Omental fat pad (tissue), 4 donors: ENCODE data around the gene SIGLEC9. TPM values are rescaled to one million over a fixed set of nuclear protein-coding genes. Genes with fewer than 3 reads are reported as not detected.

Experiments
- ATAC-seq: fragments of 150-250 bp; one replicate; pipeline ENCODE4 v1.9.1; 2016; ENCODE audit warnings: mild to moderate bottlenecking, moderate library complexity; ENCODE audit not compliant: low FRiP score
- DNase-seq: peaks from one replicate; pipeline ENCODE4 v3.0.0-alpha.2; 2019; ENCODE audit warnings: low spot score
- CTCF ChIP-seq, 3 donors: fragments of 450-650 bp; IDR thresholded peaks; one replicate each; pipeline ENCODE4 v1.5.1; 2016 to 2017; ENCODE audit warnings: antibody characterized with exemption in 3 of 3, mild to moderate bottlenecking in 3 of 3, moderate library complexity in 2 of 3
- total RNA-seq, 4 donors: library from RNA; depleted of rRNA; stranded (reverse); fragments of >200 nt; gene quantifications; one replicate each; pipeline ENCODE4 v1.1.0, GENCODE V29; 2016

The SIGLEC9 gene
- total RNA-seq, 4 donors from 2014 or later: 3.5 to 25.0 (median 20.4) TPM

DNA sequence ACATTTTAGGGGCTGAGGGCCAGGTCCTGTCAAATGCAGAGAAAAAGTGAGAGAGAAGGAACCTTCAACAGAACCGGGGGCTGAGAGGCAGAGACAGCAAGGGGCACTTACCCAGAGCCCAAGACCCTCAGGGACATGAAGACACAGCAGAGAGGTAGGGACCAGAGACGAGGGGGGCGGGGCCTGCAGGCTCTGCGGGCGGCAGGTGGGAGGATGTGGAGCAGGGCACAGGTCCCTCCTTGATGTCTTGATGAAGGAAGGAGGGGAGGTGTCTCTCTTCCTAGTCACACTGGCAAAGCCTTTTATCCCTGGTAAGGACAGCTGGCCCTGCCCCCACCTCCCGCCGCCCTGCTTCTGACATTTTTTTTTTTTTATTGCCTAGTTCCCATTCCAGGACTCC is 42.1 kb upstream of the SIGLEC9 start, which contains the start of gene KLK14:
KLK14 (minus strand) TSS at position 277 of the 400 bp plus-strand sequence; CDS start at position 4, 273 bp downstream.
- no peak for ATAC-seq
- no peak for DNase-seq
- TF ChIP-seq CTCF (IDR thresholded peaks at IDR 0.05): no peak

DNA sequence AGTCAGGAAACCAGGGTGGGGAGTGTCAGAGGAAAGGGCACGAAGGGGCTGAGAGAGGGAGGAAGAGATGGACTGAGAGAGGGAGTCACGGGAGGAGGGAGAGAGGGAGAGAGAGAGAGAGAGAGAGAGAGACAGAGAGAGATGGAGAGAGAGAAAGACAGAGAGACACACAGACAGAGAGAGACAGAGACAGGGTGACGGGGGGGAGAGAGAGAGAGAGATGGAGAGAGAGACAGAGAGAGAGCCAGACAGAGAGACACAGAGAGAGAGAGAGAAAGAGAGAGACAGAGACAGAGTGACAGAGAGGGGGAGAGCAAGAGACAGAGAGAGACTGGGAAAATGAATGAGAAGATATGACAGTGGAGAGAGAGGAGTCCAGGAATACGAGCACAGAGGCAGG is 41.5 kb upstream of the SIGLEC9 start:
- TF ChIP-seq CTCF (IDR thresholded peaks at IDR 0.05): no peak
- DNase-seq (no peak), ATAC-seq (no peak)

- no peak for TF ChIP-seq CTCF (IDR thresholded peaks at IDR 0.05)
- DNase-seq (no peak), ATAC-seq (no peak)
Observed at GRCh38 chr19:51083783-51084182, 40.9 kb upstream of the SIGLEC9 start.

- no peak for TF ChIP-seq CTCF (IDR thresholded peaks at IDR 0.05)
- DNase-seq (no peak), ATAC-seq (no peak)
Observed at GRCh38 chr19:51084505-51084904, 40.2 kb upstream of the SIGLEC9 start.

DNA sequence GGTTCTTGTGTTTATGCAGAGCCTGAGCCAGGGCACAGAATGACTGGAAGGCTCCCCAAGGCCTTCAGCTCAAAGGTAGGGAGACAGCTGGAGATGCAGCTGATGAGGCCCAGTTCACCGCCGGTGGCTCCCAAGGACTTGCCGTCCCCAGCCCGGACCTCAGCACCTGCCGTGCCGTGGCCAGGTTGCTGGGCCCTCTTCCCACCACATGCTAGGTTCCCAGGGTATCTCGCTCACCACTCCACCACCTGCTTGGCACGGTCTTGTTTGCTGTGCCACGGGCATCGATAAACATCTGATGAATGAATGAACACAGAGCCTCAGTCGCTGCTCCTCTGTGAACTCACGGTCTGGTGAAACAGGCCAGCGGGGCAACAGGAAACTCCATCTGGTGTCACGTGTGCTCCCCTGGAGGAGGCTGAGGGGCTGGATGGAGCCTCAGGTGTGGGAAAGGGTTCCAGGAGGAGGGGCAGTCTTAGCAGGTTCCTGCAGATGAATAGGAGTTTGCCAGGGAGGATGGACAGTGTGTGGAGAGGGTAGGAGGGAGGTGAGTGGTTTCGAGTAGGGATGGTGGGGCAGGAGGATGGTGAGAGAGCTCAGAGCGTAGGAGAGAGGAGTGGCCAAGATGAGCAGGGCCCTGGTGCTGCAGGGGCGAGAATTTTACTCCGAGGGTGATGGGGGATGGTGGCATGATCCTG is 38.4 kb upstream of the SIGLEC9 start:
- no peak for TF ChIP-seq CTCF (IDR thresholded peaks at IDR 0.05)
- no peak for DNase-seq
- no peak for ATAC-seq

DNA sequence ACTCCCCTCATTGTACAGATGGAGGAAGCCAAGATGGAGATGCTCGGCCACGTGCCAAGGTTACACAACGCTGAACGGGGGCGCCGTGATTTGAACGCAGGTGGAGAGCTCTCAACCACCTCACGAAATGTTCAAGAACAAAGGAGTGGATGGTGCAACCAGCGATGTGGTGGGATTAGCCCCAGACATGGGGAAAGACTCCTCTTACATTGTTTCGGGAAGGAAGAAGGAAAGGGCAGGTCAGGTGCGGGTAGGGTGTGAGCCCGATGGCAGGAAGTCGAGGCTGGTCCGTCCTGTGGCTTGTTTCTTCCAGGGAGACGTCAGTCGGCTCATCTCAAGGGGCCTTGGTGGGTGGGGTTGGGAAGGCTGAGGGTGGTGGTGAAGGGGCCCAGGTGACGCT is 34.9 kb upstream of the SIGLEC9 start:
- no peak for ATAC-seq
- no peak for TF ChIP-seq CTCF (IDR thresholded peaks at IDR 0.05)
- no peak for DNase-seq

- no peak for DNase-seq
Observed at GRCh38 chr19:51090471-51090870, 34.2 kb upstream of the SIGLEC9 start.

More at GRCh38 chr19:51090471-51090870, 34.2 kb upstream of the SIGLEC9 start:
- no peak for TF ChIP-seq CTCF (IDR thresholded peaks at IDR 0.05)
- ATAC-seq: no peak
